GM18870 (cell line): Measurements from ENCODE around the gene FDCSP.
"Not testable (repeated sequence)": the region's sequence is repeated elsewhere in the genome, so short reads cannot be mapped to it uniquely, and the experiment has no call there.

Source experiments
- ATAC-seq: cut with Tn5 transposase; IDR thresholded peaks from one replicate; pipeline ENCODE4 v1.9.1; 2021; ENCODE audit warnings: moderate library complexity; ENCODE audit not compliant: unreplicated experiment

The FDCSP gene

GRCh38 chr4:70225824-70226223 is at the start of gene FDCSP:
TSS of gene FDCSP (plus strand) at chr4:70226124. CDS start at chr4:70231195, 5,071 bp downstream.
- ATAC-seq, result no peak

GRCh38 chr4:70177090-70177489 is 48.8 kb upstream of the FDCSP start:
- no peak for ATAC-seq

GRCh38 chr4:70178075-70178660 is 47.8 kb upstream of the FDCSP start:
- ATAC-seq, result no peak

GRCh38 chr4:70179811-70180210 is 46.1 kb upstream of the FDCSP start:
- no peak for ATAC-seq

GRCh38 chr4:70181864-70182263 is 44.1 kb upstream of the FDCSP start:
- ATAC-seq, result no peak

- ATAC-seq, result no peak
These were observed 43.3 kb upstream of the FDCSP start for GRCh38 chr4:70182517-70183167.

- peak; percentile 71 for ATAC-seq
These were observed 42.6 kb upstream of the FDCSP start for GRCh38 chr4:70183168-70183939.

GRCh38 chr4:70183940-70184246 is 42.0 kb upstream of the FDCSP start:
- ATAC-seq, result no peak

- ATAC-seq, result no peak
These were observed 38.7 kb upstream of the FDCSP start for GRCh38 chr4:70187216-70187615.

- ATAC-seq, result no peak
These were observed 35.3 kb upstream of the FDCSP start for GRCh38 chr4:70190579-70190978.

- ATAC-seq, result no peak
These were observed 34.3 kb upstream of the FDCSP start for GRCh38 chr4:70191647-70192046.

- ATAC-seq, result no peak
These were observed 33.0 kb upstream of the FDCSP start for GRCh38 chr4:70192895-70193294.

- no peak for ATAC-seq
These were observed 30.5 kb upstream of the FDCSP start, which contains the start of gene ODAM for GRCh38 chr4:70195425-70195824. TSS of gene ODAM (plus strand) at chr4:70195725. CDS start at chr4:70196544, 819 bp downstream.

- no peak for ATAC-seq
These were observed 29.1 kb upstream of the FDCSP start for GRCh38 chr4:70196857-70197256.

- no peak for ATAC-seq
These were observed 28.1 kb upstream of the FDCSP start for GRCh38 chr4:70197842-70198241.

GRCh38 chr4:70203601-70204000 is 22.3 kb upstream of the FDCSP start:
- no peak for ATAC-seq

- not testable (repeated sequence) for ATAC-seq
These were observed 13.2 kb upstream of the FDCSP start for GRCh38 chr4:70212752-70213151.

- ATAC-seq, result not testable (repeated sequence)
These were observed 9.8 kb upstream of the FDCSP start for GRCh38 chr4:70216109-70216508.

- not testable (repeated sequence) for ATAC-seq
These were observed 9.4 kb upstream of the FDCSP start for GRCh38 chr4:70216550-70216949.

GRCh38 chr4:70221389-70221788 is 4.5 kb upstream of the FDCSP start:
- not testable (repeated sequence) for ATAC-seq

- ATAC-seq, result not testable (repeated sequence)
These were observed 4.1 kb upstream of the FDCSP start for GRCh38 chr4:70221818-70222217.

- no peak for ATAC-seq
These were observed 10.2 kb downstream of the FDCSP start for GRCh38 chr4:70236125-70236524.
